ENCODE measurements around the gene MPP3. TPM values are rescaled to one million over a fixed set of nuclear protein-coding genes. Genes with fewer than 3 reads are reported as not detected.

Gene MPP3
- total RNA-seq, 4 donors from 2014 or later: 6.8 to 10.7 (median 7.5) TPM

GRCh38 chr17:43810823-43811222, 22.1 kb downstream of the MPP3 start:
- WGBS, 2 donors (ENCODE audit: low coverage in 1 of 2): 86% methylated on average over 5 of the region's 5 CpGs; no CpG with 5 or more reads in 1 of the 2 donors
- in situ Hi-C loops (cut with MboI; ENCODE audit: low pct_ligation_motif_present in 1 of 4, low pct_unique_long_range_greater_than_20kb in 1 of 4, low sequenced_read_pairs in 3 of 4): no loop called here
- Histone ChIP-seq H3K27me3 (no peaks in the 10 kb centered on the region), H3K9me3 (no peaks in the 10 kb centered on the region), H3K36me3 (no peaks in the 10 kb centered on the region), H3K4me3 (no peak overlapping the region), H3K4me1 (no peaks in the 10 kb centered on the region), H3K27ac (no peak overlapping the region)
- no peak for DNase-seq
- TF ChIP-seq CTCF (IDR thresholded peaks at IDR 0.05) (no peak), EP300 (IDR thresholded peaks at IDR 0.05; ENCODE audit: low read depth) (no peak), POLR2AphosphoS5 (IDR thresholded peaks at IDR 0.05) (no peak), POLR2A (IDR thresholded peaks at IDR 0.05) (no peak)
- intact Hi-C loops (cut with DNase I; ENCODE audit: low total_unique reads): no loop called here

- no peak for DNase-seq
- no peak overlapping the region for H3K27ac ChIP-seq
- no peaks in the 10 kb centered on the region for H3K4me1 ChIP-seq
- TF ChIP-seq POLR2A (IDR thresholded peaks at IDR 0.05): no peak
- no peaks in the 10 kb centered on the region for H3K9me3 ChIP-seq
- H3K27me3 ChIP-seq: no peaks in the 10 kb centered on the region
- in situ Hi-C loops (cut with MboI; ENCODE audit: low pct_ligation_motif_present in 1 of 4, low pct_unique_long_range_greater_than_20kb in 1 of 4, low sequenced_read_pairs in 3 of 4) (no loop called here), intact Hi-C loops (cut with DNase I; ENCODE audit: low total_unique reads) (no loop called here)
- no peaks in the 10 kb centered on the region for H3K36me3 ChIP-seq
- WGBS, 2 donors (ENCODE audit: low coverage in 1 of 2): 78 to 100% methylated on average over 2 to 4 of the region's 4 CpGs
- no peak overlapping the region for H3K4me3 ChIP-seq
These were observed 22.7 kb downstream of the MPP3 start for GRCh38 chr17:43810226-43810715.

- no peaks in the 10 kb centered on the region for H3K27me3 ChIP-seq
- 89 to 91% methylated on average over 3 to 5 of the region's 5 CpGs for WGBS, 2 donors (ENCODE audit: low coverage in 1 of 2)
- intact Hi-C loops (cut with DNase I; ENCODE audit: low total_unique reads) (no loop called here), in situ Hi-C loops (cut with MboI; ENCODE audit: low pct_ligation_motif_present in 1 of 4, low pct_unique_long_range_greater_than_20kb in 1 of 4, low sequenced_read_pairs in 3 of 4) (no loop called here)
- DNase-seq: no peak
- TF ChIP-seq CTCF (IDR thresholded peaks at IDR 0.05): no peak
- no peak for TF ChIP-seq EP300 (IDR thresholded peaks at IDR 0.05; ENCODE audit: low read depth)
- TF ChIP-seq POLR2A (IDR thresholded peaks at IDR 0.05): no peak
- TF ChIP-seq POLR2AphosphoS5 (IDR thresholded peaks at IDR 0.05): no peak
- H3K4me1 ChIP-seq: no peaks in the 10 kb centered on the region
- H3K36me3 ChIP-seq: no peaks in the 10 kb centered on the region
- H3K4me3 ChIP-seq: no peak overlapping the region
- no peak overlapping the region for H3K27ac ChIP-seq
- no peaks in the 10 kb centered on the region for H3K9me3 ChIP-seq
These were observed 23.8 kb downstream of the MPP3 start for GRCh38 chr17:43809121-43809520.

GRCh38 chr17:43808076-43808475, 24.9 kb downstream of the MPP3 start:
- H3K9me3 ChIP-seq: no peaks in the 10 kb centered on the region
- in situ Hi-C loops (cut with MboI; ENCODE audit: low pct_ligation_motif_present in 1 of 4, low pct_unique_long_range_greater_than_20kb in 1 of 4, low sequenced_read_pairs in 3 of 4): no loop called here

More at GRCh38 chr17:43808076-43808475, 24.9 kb downstream of the MPP3 start:
- Histone ChIP-seq H3K27ac (no peak overlapping the region), H3K27me3 (no peaks in the 10 kb centered on the region), H3K36me3 (no peaks in the 10 kb centered on the region), H3K4me1 (no peaks in the 10 kb centered on the region), H3K4me3 (no peak overlapping the region)
- TF ChIP-seq POLR2AphosphoS5 (IDR thresholded peaks at IDR 0.05): no peak
- TF ChIP-seq CTCF (IDR thresholded peaks at IDR 0.05): no peak
- TF ChIP-seq EP300 (IDR thresholded peaks at IDR 0.05; ENCODE audit: low read depth): no peak
- no peak for TF ChIP-seq POLR2A (IDR thresholded peaks at IDR 0.05)
- 72 to 78% methylated on average over 3 to 4 of the region's 4 CpGs for WGBS, 2 donors (ENCODE audit: low coverage in 1 of 2)
- intact Hi-C loops (cut with DNase I; ENCODE audit: low total_unique reads): no loop called here
- no peak for DNase-seq
